HG02973 (cell line): ENCODE data around the gene INPP5E.

Experiments used
- ATAC-seq: cut with Tn5 transposase; IDR thresholded peaks from one replicate; pipeline ENCODE4 v1.9.1; 2021; ENCODE audit warnings: moderate library complexity; ENCODE audit not compliant: unreplicated experiment

The INPP5E gene

DNA sequence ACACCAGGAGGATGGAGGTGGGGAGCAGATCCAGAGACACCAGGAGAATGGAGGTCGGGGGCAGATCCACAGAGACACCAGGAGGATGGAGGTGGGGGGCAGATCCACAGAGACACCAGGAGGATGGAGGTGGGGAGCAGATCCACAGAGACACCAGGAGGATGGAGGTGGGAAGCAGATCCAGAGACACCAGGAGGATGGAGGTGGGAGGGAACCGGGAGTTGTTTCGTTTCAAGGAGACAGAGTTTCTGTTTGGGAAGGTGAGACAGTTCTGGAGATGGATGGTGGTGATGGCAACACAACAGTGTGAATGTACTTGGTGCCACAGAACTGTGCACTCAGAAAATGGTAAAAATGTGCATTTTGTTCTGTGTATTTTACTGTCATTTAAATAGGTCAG lies 9.0 kb upstream of the INPP5E start:
- ATAC-seq = no peak

DNA sequence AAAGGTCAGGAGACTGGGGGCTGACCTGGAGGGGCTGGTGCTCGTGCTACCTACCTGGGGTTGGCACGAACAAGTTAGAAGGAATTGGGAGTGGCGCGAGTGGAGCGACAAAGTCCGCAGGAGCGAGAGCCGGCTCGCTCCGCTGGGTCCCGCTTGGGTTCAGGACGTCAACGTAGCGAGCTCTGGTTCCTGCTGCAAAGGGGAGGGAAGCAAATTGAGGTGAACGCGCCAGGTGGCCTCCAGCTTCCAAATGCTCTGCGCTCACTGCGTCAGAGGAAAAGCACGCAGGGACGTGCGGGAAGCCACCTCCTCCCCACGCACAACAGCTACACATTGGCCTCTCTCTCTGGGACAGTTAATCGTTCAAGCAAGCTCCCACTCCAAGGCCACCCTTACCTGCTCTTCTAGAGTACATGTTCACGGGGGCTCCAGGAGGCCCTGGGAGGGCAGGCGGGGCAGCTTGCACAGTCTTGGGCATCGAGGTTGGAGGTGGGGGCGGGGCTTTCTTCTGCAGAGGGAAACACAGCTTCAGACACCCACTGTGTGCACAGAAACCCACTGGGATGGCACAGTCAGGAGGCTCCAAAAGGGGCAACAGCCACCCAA lies 7.6 kb upstream of the INPP5E start:
- ATAC-seq = no peak

DNA sequence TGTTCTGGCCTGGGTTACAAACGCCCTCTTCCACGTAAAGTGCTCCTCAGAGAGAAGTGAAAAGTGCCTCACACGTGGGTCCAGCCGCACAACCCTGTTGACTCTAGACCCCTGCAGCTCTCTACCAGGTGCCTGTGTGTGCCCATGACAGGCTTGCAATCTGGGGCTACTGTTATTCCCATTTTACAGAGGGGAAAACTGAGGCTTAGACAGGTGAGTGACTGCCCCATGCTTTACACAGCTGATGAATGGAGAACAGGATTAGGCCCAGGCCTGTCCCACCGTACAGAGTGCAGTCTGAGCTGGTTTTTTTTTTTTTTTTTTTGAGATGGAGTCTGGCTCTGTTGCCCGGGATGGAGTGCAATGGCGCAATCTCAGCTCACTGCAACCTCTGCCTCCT lies 6.2 kb upstream of the INPP5E start:
- ATAC-seq = no peak

DNA sequence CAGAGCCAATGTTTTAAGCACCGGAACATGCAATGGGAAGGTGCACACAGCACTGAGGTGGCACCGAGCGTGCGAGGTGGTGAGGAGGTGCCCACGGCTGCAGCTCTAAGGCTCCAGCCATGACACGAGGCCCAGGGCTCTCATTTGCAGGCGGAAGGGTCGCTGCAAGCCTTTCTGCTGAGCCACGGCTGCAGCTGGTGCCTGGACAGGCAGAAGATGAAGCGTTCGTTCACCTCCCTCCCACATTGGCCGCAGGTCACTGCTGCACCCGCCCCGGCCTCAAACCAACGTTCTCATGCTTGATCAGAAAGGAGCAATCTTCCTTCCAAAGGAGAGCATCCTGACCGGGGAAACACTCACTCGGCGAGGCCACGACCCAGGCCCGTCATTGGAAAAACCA lies 4.5 kb upstream of the INPP5E start:
- ATAC-seq = no peak

DNA sequence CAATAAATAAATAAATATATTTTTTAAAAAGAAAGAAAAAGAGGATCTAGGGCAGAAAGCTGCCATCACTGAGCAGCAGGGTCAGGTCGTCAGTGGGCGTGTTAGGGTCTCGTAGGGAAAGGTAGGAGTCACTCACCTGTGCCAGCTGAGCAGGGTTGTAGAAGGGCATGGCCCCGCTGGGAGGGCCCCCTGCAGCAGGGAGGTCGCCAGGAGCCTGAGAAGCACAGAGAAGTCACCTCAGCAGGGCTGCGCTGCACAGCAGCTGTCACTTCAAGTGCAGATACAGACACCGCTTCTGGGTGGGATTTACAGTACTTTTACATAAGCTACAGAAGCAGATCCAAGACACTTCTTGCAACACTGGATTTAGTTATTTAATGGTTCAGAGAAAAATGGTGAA lies 4.0 kb upstream of the INPP5E start:
- ATAC-seq = no peak

DNA sequence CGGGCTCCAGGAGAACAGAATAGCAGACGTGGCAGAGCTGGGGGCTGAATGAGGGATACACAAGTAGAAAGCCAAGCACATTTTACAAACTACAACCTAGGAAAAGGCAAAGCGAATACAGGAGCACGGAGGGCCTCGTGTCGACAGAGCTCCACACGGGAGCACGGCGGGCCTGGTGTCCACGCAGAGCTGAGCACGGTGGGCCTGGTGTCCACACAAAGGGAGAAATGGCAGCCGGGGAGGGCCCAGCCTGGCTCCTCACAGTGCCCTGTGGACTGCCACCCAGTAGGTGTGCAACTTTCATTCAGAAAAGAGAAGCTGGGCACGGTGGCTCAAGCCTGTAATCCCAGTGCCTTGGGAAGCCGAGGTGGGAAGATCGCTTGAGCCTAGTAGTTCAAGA lies 3.4 kb upstream of the INPP5E start:
- no peak for ATAC-seq

DNA sequence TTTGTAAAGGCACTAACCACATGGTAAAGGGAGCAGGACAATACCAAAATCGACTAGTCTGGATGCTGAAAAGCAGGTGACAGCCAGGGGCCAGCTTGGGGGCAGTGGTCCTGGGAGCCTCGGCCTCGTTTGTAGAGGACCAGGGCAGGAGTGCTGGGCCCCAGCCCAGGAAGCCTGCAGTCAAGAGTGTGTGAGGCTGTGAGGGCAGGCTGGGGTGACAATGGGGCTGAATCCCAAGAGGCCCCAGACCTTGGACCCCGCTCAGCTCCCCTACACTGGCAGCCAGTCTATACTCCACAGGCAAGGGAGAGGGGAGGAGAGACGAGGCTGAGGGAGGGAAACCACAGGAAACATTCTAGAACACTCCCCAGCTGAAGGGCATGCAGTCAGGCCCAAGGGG lies 2.6 kb upstream of the INPP5E start:
- no peak for ATAC-seq

DNA sequence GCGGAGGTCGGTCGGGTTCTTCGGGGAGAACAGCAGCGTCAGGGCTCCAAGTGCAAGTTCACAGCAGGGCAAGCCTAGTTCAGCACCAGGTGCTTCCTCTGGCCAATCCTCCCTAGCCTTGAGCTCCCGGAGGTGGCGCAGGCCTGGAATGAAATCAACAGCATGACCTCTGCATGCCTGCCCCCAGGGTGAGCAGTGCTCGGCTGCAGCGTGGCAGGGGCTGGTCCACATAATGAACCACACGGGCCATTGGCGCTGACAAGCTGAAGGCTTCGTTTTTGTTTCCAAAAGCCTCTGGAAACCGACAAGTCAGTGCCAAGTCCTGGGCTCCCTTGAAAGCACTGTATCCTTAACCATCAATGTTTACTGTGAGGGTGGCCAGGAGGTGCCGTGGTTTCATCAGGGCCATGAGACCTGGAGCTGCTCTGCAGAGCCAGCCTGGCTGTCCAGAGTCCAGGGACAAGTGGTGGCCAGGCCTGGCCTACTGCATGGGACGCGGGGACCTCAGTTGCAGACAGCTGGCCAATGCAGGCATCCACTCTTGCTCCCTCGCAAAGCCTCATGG lies 2.1 kb upstream of the INPP5E start:
- no peak for ATAC-seq

DNA sequence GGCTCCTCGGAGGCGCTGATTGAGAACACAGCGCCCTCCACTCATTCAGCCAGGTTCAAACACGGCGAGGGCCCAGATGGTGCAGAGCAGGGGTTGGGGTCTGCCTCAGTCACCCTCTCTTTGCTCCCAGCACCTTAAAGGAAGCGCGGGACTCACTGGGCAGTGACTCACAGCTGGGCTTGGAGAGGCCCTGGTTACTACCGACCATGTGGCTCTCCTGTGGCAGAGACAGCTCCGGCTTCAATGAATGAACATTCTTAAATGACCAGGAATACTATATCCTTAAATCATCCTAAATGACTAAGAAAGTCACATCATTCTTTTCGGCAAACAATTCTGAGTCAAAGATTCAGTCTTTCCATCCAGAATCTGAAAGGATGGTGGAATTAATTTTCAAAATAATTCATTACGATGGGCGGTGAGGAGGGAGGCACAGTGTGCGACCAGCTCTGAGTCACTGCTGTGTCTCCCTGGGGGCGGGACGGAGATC lies 1.6 kb upstream of the INPP5E start:
- ATAC-seq = no peak

DNA sequence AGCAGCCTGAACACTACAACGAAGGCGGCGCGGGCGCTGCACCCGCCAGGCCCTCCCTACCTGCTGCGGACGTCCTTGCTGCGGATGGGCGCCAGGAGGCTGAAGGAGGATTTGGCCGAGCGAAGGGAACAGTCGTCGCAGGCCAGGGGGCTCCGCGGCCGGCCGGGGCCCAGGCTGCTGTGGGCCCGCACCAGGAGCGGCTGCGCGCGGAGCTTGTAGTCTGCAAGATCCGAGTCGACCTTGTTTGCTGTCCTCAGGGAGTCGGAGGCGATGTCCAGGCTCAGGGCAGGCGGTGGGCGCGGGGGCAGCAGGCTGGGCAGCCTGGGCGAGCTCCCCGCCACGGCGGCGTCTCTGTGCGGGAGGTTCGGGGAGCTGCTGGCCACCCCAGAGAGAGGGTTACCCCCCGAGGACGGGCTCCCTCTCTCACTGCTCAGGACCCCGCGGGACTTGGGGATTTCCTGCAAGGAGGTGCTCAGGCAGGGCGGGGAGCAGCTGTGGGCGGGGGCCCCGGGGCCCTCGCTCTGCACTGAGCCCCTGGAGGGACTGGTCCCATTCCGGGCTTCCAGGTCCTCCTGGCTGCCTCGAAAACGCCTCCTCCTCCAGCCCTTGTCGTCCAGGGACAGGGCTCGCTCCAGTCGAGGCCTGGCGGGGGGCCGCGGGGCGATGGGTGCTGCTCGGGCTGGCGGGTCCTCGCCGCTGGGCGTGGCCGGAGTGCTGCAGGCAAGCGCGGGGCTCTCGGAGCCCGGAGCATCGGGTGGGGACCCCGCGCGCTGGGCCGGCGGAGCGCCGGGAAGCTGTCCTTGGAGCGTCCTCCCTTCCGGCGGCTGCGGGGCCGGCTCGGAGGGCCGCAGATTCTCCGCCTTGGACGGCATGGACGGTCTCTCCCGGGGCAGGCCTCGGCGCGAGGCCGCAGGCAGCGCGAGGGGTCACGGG lies 831 bp downstream of the INPP5E start:
- ATAC-seq = peak; percentile 38

DNA sequence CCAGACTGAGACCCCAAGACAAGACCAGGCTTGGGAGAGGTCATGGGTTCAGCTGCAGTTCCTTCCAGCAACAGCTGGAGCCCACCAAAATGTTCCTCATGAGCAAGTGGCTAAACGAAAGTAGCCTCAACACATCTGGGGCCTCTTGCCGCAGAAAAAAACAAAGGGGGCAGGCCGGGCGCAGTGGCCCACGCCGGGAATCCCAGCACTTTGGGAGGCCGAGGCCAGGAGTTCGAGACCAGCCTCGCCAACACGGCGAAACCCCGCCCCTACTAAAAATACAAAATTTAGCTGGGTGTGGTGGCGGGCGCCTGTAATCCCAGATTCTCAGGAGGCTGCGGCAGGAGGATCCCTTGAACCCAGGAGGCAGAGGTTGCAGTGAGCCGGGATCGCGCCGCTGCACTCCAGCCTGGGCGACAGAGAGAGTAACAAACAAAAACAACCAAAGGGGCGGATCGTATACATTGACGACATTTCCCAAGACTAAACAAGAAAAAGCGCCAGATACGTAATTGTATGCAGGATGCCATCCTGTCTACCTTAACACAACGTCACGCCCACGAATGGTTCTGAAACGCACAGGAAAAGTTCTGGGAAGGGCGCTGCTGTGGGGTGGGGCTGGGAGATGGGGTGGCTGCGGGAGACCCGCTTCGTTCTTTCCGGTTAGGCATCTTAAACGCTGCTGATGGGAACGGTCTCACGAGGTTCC lies 1.7 kb downstream of the INPP5E start:
- ATAC-seq = no peak

DNA sequence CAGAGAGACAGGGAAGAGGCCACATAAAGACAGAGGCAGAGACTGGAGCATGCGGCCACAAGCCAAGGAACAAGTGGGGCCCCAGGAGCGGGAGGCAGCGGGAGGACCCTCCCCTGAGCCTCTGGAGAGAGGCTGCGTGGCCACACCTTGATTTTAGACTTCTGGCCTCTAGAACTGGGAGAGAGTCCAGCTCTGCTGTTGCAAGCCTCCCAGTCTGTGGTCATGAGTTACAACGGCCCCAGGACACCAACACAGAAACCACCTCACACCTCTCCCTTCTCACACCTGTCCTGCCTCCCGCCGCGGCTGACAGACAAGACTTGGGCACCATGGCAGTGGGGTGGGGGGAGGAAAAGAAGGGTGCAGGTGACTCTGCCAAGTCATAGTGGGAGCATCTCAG lies 2.2 kb downstream of the INPP5E start:
- ATAC-seq = no peak

DNA sequence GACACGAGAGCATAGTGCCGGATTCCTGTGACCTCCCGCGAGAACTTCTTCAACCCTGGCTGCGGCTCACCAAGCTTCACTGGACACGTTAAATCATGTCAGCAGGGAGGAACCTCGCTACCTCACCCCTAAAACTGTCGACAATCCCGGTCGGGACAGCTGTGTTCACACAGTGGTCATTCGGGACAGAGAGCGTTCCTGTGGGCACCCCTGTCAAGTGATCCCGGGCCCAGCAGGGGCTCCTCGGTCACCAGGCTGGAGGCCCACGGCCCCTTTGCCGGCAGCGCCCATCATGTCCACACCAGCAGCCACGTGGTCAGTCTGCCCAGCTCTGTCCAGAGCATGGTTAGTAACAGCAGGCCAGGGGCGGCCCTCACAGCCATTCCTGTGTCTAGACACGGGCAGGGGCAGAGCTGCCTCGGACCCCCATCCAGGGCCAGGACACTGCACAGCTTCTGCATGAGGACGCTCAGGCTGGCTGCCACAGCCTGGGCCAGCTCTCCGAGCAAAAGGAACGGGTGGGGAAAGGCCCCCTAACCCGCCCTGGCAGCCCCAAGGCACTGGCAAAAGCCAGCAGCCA lies 3.5 kb downstream of the INPP5E start:
- ATAC-seq = no peak

DNA sequence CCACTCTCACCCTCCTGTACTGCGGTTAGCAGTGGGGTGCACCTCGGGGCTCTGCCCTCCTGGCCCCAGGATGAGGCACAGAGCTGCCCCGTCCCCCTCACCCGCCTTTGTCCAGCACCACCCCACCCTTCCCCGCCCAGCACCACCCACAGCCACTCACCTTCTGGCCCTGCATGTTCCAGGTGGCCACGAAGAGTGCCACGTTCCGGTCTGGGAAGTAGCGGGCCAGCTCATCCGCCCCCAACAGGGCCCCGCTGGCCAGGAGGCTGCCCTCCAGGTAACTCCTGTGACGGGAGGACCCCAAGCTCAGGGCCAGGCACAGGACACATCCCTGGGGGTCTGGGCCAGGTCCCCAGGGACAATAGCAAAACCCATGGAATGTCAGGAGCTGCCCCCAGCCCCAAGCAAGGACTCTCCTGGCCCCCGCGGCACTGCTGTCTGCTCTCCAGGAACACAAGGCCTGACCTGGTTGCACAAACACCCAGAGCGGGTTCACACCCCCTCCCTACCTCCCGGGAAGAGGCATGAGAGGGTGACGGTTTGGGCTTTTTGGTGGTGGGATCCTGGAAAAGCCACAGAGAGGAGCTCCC lies 5.0 kb downstream of the INPP5E start:
- ATAC-seq = no peak

DNA sequence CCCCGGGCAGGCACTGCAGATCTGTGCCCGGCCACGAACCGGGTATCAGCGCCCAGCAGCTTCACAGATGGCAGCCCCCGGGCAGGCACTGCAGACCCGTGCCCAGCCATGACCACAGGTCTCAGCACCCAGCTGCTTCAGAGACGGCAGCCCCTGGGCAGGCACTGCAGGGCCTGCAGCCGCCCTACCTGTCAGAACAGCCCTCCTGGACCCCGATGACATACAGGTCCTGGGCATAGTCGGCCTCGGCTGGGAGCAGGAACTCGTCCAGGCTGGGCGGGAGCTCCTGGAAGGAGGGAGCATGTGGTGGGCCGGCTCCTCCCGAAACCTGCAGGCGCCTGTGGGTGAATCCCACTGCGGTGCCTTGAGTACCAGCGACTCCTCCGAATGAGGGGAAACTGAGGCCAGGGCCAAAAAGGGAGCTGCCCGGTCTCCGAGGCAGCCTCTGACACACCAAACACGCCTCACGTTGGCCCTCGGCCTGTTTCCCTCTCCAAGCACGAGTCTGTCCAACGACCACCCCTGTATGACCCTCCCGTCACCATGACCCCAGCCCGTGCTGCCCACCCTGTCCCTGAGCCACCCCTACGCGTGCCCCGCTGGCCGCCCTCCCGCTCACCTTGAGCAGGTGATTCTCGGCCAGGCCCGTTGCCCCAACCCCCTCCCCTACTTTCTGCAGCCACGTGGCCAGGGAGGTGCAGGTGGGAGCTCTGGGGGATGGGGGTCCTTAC lies 5.6 kb downstream of the INPP5E start:
- no peak for ATAC-seq

DNA sequence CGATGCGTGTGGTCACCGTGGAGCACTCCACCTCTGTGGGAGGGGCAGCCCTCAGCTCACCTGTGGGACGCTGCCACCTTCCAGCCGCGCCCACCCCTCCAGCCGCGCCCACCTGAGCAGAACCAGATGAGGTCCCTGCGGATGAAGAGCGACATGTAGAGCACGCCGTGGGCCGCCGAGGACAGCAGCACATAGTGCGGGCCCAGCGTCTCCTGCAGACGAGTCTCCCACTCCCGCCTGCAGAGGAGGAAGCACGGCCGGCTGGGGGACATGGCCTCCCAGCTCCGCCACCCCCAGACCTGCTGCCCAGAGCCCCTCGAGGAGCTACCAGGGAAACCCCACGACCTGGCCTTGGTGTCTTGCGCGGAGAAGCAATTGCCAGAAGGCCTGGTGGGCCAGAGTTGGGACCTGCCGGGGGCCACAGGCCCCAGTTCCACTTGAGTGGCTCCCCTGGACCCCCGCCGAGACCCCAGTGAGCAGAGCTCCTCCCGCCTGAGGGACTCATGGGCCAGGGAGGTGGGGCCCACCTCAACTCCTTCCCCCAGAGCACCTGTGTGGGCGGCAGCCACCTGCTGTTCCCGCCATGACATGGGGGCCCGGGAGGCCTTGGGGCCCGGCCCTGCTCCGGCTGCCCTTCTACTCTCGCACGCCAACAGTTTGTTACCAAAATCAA lies 6.5 kb downstream of the INPP5E start:
- no peak for ATAC-seq

DNA sequence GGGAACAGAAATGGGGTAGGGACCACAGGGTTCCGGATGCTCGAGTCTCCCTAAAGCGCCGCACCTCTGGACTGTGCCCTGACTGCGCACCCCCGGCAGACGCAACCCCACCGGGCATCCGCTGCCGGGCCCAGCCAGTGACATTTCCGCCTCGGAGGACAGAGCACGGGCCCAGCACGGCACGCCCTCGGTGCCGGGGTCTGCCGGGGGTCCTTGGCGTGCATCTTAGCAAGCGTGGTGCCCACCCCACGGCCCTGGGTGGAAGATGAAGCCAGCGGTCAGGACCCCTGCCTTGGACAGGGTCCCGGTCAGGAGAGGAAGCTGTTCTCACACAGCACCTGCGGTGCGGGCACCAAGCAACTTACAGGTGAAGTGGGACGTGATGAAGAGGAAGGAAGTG lies 7.1 kb downstream of the INPP5E start:
- ATAC-seq = no peak

DNA sequence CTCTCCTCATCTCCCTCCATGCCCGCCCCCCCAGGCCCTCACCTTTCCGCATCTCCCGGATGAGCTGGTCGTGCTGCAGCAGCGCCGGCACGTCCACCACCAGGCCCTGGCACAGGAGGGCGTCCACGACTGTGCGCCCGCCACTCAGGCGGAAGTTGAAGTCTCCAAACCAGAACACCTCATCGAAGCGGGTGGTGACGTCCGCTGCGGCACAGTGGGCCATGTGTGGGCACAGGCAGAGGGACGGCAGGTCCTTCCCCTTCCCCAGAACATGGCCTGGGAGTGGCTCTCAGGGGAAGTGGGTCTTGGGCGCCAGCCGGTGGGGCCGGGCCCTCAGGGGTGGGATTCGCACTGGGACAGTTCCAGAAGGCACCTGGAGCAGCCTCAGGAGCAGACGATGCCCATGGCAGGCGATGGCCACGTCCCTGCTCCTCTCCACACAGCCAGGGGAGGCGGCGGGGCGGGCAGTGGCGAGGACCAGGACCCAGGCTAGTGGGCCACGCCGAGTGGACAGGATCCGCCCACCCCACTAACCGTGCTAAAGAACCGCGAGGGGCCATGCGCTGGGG lies 7.8 kb downstream of the INPP5E start:
- no peak for ATAC-seq

DNA sequence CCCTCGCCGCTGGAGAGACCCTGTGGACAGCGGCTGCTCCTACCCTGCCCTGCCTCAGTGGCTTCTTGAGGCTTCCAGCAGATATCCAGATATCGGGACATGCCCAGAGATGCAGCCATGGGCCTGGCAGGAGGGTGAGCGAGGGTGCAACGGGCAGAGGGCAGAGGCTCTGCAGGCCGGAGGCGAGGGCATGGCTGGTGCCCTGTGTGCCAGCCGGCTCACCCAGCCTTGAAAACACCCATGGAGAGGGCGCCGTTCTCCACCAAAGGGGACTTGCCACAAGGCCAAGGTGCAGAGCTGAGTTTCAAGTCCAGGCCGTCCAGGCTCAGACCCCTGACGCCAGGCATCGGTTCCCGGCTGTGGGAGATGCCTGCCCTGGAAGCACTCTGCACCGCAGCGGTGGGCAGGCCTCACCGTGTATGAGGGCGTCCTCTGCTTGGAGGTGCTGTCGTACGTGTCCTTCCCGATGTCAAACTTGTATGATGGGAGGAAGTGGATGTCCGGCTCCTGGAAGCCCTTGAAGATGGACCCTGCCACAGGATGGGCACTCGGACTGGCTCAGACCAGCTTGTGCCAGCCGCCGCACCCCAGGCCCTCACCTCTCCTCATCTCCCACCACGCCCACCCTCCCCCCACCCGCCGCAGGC lies 8.9 kb downstream of the INPP5E start:
- ATAC-seq = no peak
